OCI-LY1 (cell line): ENCODE data around the gene DNAJB14.

Experiments used
- H2AFZ ChIP-seq: fragments of 200-600 bp; sonication (generic), shearing (Covaris generic); 2 replicates; pipeline ENCODE4 v1.6.0; 2014; ENCODE audit warnings: antibody characterized with exemption, mild to moderate bottlenecking, low read length
- H3F3A ChIP-seq: fragments of 200-600 bp; sonication (generic), shearing (Covaris generic); 2 replicates; pipeline ENCODE4 v1.6.0; 2014; ENCODE audit warnings: mild to moderate bottlenecking, antibody characterized with exemption, low read length, moderate library complexity; ENCODE audit not compliant: insufficient read depth
- H3K27ac ChIP-seq: fragments of 200-600 bp; sonication (generic); 2 replicates; pipeline ENCODE4 v1.5.1; 2014; ENCODE audit warnings: low read length, mixed run types, mild to moderate bottlenecking, low read depth; ENCODE audit not compliant: poor library complexity, severe bottlenecking
- H3K27me3 ChIP-seq: fragments of 200-600 bp; sonication (generic); 2 replicates; pipeline ENCODE4 v1.6.0; 2014; ENCODE audit warnings: antibody characterized with exemption, mild to moderate bottlenecking, low read length, moderate library complexity; ENCODE audit not compliant: insufficient read depth
- H3K36me3 ChIP-seq: fragments of 200-600 bp; sonication (generic); 2 replicates; pipeline ENCODE4 v1.6.1; 2014; ENCODE audit warnings: mild to moderate bottlenecking, antibody characterized with exemption, low read length, moderate library complexity, mixed read lengths; ENCODE audit not compliant: insufficient read depth
- H3K4me1 ChIP-seq: fragments of 200-600 bp; sonication (generic); 2 replicates; pipeline ENCODE4 v1.5.1; 2014; ENCODE audit warnings: mild to moderate bottlenecking, low read length, moderate library complexity; ENCODE audit not compliant: insufficient read depth, severe bottlenecking
- H3K4me2 ChIP-seq: fragments of 200-600 bp; sonication (generic), shearing (Covaris generic); 2 replicates; pipeline ENCODE4 v1.6.1; 2014; ENCODE audit warnings: low read length
- H3K4me3 ChIP-seq: fragments of 200-600 bp; sonication (generic); 2 replicates; pipeline ENCODE4 v1.5.1; 2014; ENCODE audit warnings: low read length, low read depth, mild to moderate bottlenecking, mixed read lengths; ENCODE audit not compliant: poor library complexity, severe bottlenecking
- H3K79me2 ChIP-seq: fragments of 200-600 bp; shearing (Covaris generic); 2 replicates; pipeline ENCODE4 v1.6.1; 2016; ENCODE audit warnings: mixed run types, low read length, mixed read lengths; ENCODE audit not compliant: insufficient read depth
- H3K9ac ChIP-seq: fragments of 200-600 bp; sonication (generic), shearing (Covaris generic); 2 replicates; pipeline ENCODE4 v1.6.1; 2014; ENCODE audit warnings: mild to moderate bottlenecking, low read length, mixed read lengths
- H3K9me2 ChIP-seq: fragments of 200-600 bp; sonication (generic), shearing (Covaris generic); 2 replicates; pipeline ENCODE4 v1.6.1; 2014; ENCODE audit warnings: low read depth, mild to moderate bottlenecking, low read length, mixed read lengths
- H3K9me3 ChIP-seq: fragments of 200-600 bp; shearing (Covaris generic); 2 replicates; pipeline ENCODE4 v1.6.1; 2014; ENCODE audit warnings: low read length, mixed read lengths
- H4K20me1 ChIP-seq: fragments of 200-600 bp; sonication (generic), shearing (Covaris generic); 2 replicates; pipeline ENCODE4 v1.6.0; 2016; ENCODE audit warnings: mild to moderate bottlenecking, low read length; ENCODE audit not compliant: insufficient read depth
- EZH2 ChIP-seq: fragments of 200-600 bp; sonication (generic), shearing (Covaris generic); IDR thresholded peaks from 2 replicates; pipeline ENCODE4 v1.8.0; 2017; ENCODE audit warnings: borderline replicate concordance, mixed run types, mild to moderate bottlenecking, antibody characterized with exemption, low read length, moderate library complexity, mixed read lengths
- TF ChIP-seq, protein P1 (sequence below): fragments of 200-600 bp; sonication (generic), shearing (Covaris generic); IDR thresholded peaks from 2 replicates; pipeline ENCODE4 v1.5.1; 2017; ENCODE audit warnings: mild to moderate bottlenecking, antibody characterized with exemption, low read length, moderate library complexity, mixed read lengths

The DNAJB14 gene

DNA sequence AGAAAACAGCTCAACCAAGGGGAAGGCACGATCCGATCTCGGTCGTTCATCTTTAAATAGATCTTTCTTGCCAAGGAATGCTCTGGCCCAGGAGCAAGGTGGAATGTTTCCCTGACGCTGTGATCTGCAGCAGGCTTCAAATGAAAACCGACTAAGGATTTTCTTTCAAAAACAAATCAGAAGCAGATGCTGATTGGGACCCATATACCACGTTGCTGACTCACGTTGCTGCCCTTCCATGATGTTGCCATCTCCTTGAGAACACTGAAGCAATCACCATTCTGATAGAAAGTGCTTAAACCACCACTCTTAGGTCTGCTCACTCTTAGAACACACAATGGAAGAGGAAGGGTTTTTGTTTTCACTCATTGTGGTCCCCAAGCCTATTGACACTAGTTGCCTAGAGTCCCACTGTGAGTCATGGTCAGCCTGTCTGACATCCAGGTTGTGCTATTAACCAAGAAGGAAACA, 78.3 kb downstream of the DNAJB14 start:
- TF ChIP-seq, protein P1, sequence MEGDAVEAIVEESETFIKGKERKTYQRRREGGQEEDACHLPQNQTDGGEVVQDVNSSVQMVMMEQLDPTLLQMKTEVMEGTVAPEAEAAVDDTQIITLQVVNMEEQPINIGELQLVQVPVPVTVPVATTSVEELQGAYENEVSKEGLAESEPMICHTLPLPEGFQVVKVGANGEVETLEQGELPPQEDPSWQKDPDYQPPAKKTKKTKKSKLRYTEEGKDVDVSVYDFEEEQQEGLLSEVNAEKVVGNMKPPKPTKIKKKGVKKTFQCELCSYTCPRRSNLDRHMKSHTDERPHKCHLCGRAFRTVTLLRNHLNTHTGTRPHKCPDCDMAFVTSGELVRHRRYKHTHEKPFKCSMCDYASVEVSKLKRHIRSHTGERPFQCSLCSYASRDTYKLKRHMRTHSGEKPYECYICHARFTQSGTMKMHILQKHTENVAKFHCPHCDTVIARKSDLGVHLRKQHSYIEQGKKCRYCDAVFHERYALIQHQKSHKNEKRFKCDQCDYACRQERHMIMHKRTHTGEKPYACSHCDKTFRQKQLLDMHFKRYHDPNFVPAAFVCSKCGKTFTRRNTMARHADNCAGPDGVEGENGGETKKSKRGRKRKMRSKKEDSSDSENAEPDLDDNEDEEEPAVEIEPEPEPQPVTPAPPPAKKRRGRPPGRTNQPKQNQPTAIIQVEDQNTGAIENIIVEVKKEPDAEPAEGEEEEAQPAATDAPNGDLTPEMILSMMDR = no peak
- TF ChIP-seq EZH2 = no peak
- H2AFZ ChIP-seq = no peak overlapping the region
- H3K9me3 ChIP-seq = no peaks in the 10 kb centered on the region
- no peak overlapping the region for H3K4me2 ChIP-seq
- H3K79me2 ChIP-seq = no peaks in the 10 kb centered on the region
- H3K36me3 ChIP-seq = peaks cover 76% of the 10 kb centered on the region
- H3K27ac ChIP-seq = no peak overlapping the region
- no peak overlapping the region for H3K9ac ChIP-seq
- H3K4me1 ChIP-seq = no peaks in the 10 kb centered on the region
- H3K27me3 ChIP-seq = no peaks in the 10 kb centered on the region
- no peaks in the 10 kb centered on the region for H3F3A ChIP-seq
- H3K9me2 ChIP-seq = no peaks in the 10 kb centered on the region
- no peaks in the 10 kb centered on the region for H4K20me1 ChIP-seq
- no peak overlapping the region for H3K4me3 ChIP-seq

DNA sequence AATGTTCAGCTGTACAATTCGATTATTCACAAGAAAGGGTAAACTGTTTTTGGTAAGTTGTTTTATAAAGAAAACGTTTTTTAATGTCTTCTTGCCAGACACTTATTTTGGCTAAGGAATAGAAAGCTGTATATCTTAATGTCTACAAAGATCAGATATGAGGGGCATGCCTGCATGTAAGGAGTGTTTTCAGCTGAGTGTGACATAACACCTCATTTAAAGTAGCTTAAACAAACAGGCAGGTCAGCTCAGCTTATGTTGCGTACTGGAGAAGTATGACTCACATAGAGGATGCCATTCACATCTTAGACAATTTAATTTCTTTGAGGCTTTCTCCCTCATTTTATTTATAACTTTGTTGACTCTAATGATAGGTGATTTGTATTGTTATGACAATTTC, 82.6 kb downstream of the DNAJB14 start:
- no peak overlapping the region for H3K4me3 ChIP-seq
- TF ChIP-seq EZH2 = no peak
- TF ChIP-seq, protein P1 = no peak
- peaks cover 7% of the 10 kb centered on the region for H3K4me1 ChIP-seq
- H3K36me3 ChIP-seq = peaks cover 80% of the 10 kb centered on the region
- no peak overlapping the region for H2AFZ ChIP-seq
- no peaks in the 10 kb centered on the region for H4K20me1 ChIP-seq
- H3K27ac ChIP-seq = no peak overlapping the region
- no peaks in the 10 kb centered on the region for H3K9me3 ChIP-seq
- no peak overlapping the region for H3K4me2 ChIP-seq
- no peaks in the 10 kb centered on the region for H3K9me2 ChIP-seq
- no peaks in the 10 kb centered on the region for H3F3A ChIP-seq
- H3K79me2 ChIP-seq = no peaks in the 10 kb centered on the region
- H3K9ac ChIP-seq = no peak overlapping the region
- H3K27me3 ChIP-seq = no peaks in the 10 kb centered on the region

GRCh38 chr4:99861120-99861905, 85.1 kb downstream of the DNAJB14 start:
- no peaks in the 10 kb centered on the region for H3K9me3 ChIP-seq

More at GRCh38 chr4:99861120-99861905, 85.1 kb downstream of the DNAJB14 start:
- Histone ChIP-seq H3K36me3 (peaks cover 58% of the 10 kb centered on the region; the same call in 1 of the 2 replicates), H3K27ac (no peak overlapping the region), H3K9ac (no peak overlapping the region), H3K79me2 (no peaks in the 10 kb centered on the region), H3K9me2 (no peaks in the 10 kb centered on the region), H3K4me1 (peaks cover 7% of the 10 kb centered on the region), H2AFZ (no peak overlapping the region), H4K20me1 (no peaks in the 10 kb centered on the region), H3K27me3 (no peaks in the 10 kb centered on the region), H3K4me3 (no peak overlapping the region), H3K4me2 (no peak overlapping the region), H3F3A (no peaks in the 10 kb centered on the region)
- TF ChIP-seq EZH2 = no peak
- TF ChIP-seq, protein P1 = no peak
